ENCODE measurements around the gene GLG1.
"Not testable (repeated sequence)": the region's sequence is repeated elsewhere in the genome, so short reads cannot be mapped to it uniquely, and the experiment has no call there.

Gene GLG1

GRCh38 chr16:74404148-74404933 is 202.6 kb downstream of the GLG1 start:
- not testable (repeated sequence) for DNase-seq

- not testable (repeated sequence) for DNase-seq
These were observed 206.7 kb downstream of the GLG1 start for GRCh38 chr16:74400238-74400637.

GRCh38 chr16:74398212-74398895 is 208.6 kb downstream of the GLG1 start:
- DNase-seq = not testable (repeated sequence)

Data from CD4-positive, alpha-beta T cell treated with Interleukin-4 for 1 hour (primary cell).